WI38 (cell line): ENCODE data around the gene EHMT2.

ENCODE experiments used
- H3K4me3 ChIP-seq: 2 replicates; pipeline ENCODE4 v1.5.1; 2011; ENCODE audit warnings: low read depth, mild to moderate bottlenecking, control low read depth, low read length
- TF ChIP-seq, protein P1 (sequence below): IDR thresholded peaks from 2 replicates; pipeline ENCODE4 v1.5.1; 2012; ENCODE audit warnings: low read depth, mild to moderate bottlenecking, control low read depth, low read length

The EHMT2 gene

DNA sequence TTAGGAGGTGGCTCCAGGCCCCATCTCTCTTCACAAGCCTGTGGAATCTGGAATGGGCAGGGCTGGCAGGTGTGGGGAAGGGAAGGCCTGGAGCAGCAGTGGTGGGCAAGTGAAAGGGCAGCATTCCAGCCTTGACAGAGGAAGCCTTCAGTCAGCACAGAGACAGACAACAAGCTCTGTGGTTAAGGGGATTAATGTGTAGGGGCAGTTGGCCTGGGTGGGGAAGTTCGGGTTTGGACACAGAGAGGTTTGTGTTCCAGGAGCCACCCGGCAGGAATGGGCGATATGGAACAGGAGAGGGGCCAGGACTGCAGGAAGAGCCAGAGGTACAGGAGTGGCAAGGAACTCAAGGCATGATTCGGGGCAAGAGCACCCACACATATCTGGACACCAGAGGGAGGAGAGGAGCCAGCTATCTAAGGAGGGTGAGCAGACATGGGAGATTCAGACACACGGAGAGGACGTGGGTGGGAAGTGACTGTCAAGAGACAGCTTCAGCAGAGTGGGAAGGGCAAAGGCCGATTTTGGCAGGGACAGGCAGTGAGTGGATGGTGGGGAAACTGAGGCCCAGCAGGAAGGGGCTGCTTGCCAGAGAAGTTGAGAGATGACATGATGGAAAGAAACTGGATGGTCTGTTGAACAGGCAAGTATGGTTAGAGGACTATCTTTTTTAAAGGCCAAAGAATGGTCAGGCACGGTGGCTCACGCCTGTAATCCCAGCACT, 16.2 kb downstream of the EHMT2 start:
- no peak overlapping the region for H3K4me3 ChIP-seq
- TF ChIP-seq, protein P1, sequence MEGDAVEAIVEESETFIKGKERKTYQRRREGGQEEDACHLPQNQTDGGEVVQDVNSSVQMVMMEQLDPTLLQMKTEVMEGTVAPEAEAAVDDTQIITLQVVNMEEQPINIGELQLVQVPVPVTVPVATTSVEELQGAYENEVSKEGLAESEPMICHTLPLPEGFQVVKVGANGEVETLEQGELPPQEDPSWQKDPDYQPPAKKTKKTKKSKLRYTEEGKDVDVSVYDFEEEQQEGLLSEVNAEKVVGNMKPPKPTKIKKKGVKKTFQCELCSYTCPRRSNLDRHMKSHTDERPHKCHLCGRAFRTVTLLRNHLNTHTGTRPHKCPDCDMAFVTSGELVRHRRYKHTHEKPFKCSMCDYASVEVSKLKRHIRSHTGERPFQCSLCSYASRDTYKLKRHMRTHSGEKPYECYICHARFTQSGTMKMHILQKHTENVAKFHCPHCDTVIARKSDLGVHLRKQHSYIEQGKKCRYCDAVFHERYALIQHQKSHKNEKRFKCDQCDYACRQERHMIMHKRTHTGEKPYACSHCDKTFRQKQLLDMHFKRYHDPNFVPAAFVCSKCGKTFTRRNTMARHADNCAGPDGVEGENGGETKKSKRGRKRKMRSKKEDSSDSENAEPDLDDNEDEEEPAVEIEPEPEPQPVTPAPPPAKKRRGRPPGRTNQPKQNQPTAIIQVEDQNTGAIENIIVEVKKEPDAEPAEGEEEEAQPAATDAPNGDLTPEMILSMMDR: no peak

DNA sequence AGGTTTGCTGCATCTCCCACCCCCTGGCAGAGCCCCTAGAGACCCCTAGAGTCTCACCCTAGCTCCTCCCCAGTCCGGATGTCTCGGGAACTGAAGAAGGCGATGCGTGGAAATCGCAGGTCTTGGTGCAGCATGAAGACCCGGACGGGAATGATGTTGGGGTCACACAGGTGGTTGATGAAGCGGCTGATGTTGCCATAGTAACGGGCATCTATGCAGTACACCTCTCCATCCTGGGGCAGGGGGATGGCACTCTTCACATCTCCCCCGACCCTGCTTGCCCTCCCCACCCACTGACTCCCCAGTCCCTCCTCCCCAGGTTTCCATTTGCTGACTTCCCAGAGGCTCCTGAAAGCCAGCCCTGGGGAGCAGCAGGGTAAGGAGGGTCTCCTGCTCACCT, 16.9 kb downstream of the EHMT2 start:
- no peak overlapping the region for H3K4me3 ChIP-seq

DNA sequence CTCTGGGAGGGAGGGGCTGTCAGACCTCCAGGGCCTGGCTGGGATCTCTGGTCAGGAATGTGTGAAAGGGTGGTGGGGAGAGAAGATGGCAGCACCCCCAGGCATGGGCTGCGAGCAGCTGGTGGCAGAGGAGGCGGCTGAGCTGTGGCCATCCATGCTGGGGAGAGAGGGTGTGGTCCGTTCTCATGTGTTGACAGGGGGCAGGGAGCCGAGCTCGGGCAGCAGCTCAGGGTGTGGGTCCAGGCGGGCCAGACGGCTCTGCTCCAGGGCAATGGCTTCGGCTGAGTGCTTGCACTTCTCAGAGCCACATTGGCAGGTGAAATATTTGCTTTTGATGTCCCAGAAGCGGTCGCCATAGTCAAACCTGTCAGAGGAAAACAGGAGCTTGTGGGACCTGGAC, 17.6 kb downstream of the EHMT2 start:
- TF ChIP-seq, protein P1: no peak
- H3K4me3 ChIP-seq: no peak overlapping the region

More for the DNA sequence above, 16.9 kb downstream of the EHMT2 start:
- TF ChIP-seq, protein P1: no peak

DNA sequence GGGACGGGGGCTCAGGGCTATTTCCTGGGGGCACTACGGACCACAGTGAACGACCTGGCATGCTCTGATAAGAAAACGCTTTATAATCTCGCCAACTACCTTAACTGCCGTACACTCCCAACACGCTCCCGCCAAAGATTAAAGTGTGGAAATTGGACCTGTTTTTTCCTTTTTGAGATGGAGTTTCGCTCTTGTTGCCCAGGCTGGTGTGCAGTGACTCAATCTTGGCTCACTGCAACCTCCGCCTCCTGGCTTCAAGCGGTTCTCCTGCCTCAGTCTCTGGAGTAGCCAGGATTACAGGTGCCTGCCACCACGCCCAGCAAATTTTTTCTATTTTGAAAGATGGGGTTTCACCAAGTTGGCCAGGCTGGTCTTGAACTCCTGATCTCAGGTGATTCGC, 18.4 kb downstream of the EHMT2 start:
- no peak overlapping the region for H3K4me3 ChIP-seq
- TF ChIP-seq, protein P1: no peak

DNA sequence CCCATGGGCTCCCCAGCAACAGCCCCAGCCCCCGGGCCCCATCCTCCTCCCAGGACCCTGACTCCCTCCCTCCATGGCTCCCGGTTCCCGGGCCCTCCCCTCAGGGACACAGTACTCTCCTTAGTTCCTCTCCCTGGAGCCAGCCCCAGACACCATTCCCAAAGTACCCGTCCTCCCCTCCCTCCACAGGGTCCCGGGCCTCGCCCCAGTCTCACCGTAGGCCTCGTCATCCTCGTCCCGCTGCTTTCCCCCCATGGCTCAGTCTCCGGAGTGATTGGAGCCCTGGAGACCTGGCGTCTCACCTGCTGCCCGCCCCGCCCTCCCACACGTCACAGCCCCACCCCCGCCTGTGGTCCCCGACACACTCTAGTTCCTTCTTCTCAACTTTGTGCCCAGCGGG, 18.8 kb downstream of the EHMT2 start, which contains the start of gene SLC44A4:
TSS of gene SLC44A4 (minus strand) at position 272 of the 400 bp plus-strand sequence. CDS start at position 255, 17 bp downstream.
- TF ChIP-seq, protein P1: no peak
- H3K4me3 ChIP-seq: no peak within 1 kb of the TSS

DNA sequence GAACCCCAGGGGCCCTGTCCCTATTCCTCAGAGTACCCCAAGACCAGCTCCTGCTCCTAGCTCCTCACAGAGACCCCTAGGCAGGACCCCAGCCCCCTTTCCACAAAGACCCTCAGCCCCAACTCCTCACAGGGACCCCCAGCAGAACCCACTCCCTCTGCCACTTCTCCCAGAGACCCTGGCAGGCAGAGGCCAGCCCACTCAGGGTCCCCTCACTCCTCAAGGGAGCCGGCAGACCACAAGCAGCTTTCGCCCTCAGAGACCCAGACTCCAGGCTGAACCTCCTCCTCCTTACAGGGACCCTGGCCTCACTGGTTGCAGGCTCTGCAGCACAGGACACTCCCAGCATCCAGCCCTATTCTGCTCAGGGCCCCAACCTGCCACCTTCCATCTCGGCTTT, 19.3 kb downstream of the EHMT2 start:
- H3K4me3 ChIP-seq: no peak overlapping the region
- TF ChIP-seq, protein P1: no peak

DNA sequence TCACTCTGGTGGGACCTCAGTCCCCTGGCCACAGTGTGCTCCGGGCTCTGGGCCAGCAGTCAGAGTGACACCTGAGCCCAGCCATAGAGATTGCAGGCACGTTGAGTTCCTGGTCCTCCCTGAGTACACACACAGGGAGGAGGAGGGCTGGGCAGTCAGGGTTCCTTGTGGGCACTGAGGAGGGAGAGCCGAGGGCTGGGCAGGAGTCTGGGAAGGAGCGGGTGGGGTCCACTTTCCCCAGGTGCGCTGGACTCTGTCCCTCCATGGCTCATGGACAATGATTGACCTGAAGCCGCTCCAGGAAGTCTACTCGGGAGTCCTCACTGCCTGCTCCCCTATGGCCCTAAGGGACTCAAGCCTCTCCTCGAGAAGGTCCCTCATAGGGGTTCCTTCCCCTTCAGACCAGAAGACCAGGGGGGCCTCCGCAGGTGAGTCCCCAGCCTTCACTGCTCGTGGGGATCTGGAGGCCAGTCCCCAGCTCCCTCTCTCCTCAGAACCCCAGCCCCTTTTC, 19.8 kb downstream of the EHMT2 start:
- TF ChIP-seq, protein P1: no peak
- H3K4me3 ChIP-seq: no peak overlapping the region
